Karpas-422 (cell line): Measurements from ENCODE around the gene FAM9C. TPM values are rescaled to one million over a fixed set of nuclear protein-coding genes. Genes with fewer than 3 reads are reported as not detected.

Source experiments
- DNase-seq: peaks from one replicate; pipeline ENCODE4 v3.0.0-alpha.2; 2015
- H2AFZ ChIP-seq: fragments of 200-600 bp; sonication (generic); 2 replicates; pipeline ENCODE4 v1.6.1; 2014; ENCODE audit warnings: antibody characterized with exemption, low read length, mixed read lengths
- H3K27ac ChIP-seq: fragments of 200-600 bp; sonication (generic); 2 replicates; pipeline ENCODE4 v1.5.1; 2014; ENCODE audit warnings: mild to moderate bottlenecking, low read length, moderate library complexity
- H3K27me3 ChIP-seq: fragments of 200-600 bp; sonication (generic); 2 replicates; pipeline ENCODE4 v1.6.1; 2014; ENCODE audit warnings: low read length, mixed read lengths
- H3K36me3 ChIP-seq: fragments of 200-600 bp; sonication (generic); 2 replicates; pipeline ENCODE4 v1.6.1; 2014; ENCODE audit warnings: low read length, mixed read lengths; ENCODE audit not compliant: insufficient read depth
- H3K4me1 ChIP-seq: fragments of 200-600 bp; sonication (generic); 2 replicates; pipeline ENCODE4 v1.6.1; 2014; ENCODE audit warnings: mild to moderate bottlenecking, low read length, mixed read lengths
- H3K4me2 ChIP-seq: fragments of 200-600 bp; sonication (generic); 2 replicates; pipeline ENCODE4 v1.6.1; 2014; ENCODE audit warnings: low read length, low read depth, mild to moderate bottlenecking; ENCODE audit not compliant: poor library complexity, severe bottlenecking
- H3K4me3 ChIP-seq: fragments of 200-600 bp; sonication (generic); 2 replicates; pipeline ENCODE4 v1.5.1; 2014; ENCODE audit warnings: mild to moderate bottlenecking, antibody characterized with exemption, low read length, mixed read lengths
- H3K79me2 ChIP-seq: fragments of 200-600 bp; sonication (generic); 2 replicates; pipeline ENCODE4 v1.6.1; 2014; ENCODE audit warnings: mild to moderate bottlenecking, low read length, mixed read lengths
- H3K9ac ChIP-seq: fragments of 200-600 bp; sonication (generic); 2 replicates; pipeline ENCODE4 v1.6.0; 2014; ENCODE audit warnings: low read length
- H3K9me2 ChIP-seq: fragments of 200-600 bp; sonication (generic), shearing (Covaris generic); replicated peaks from 2 replicates; pipeline ENCODE4 v1.6.0; 2014; ENCODE audit warnings: mild to moderate bottlenecking, low read length, moderate library complexity; ENCODE audit not compliant: insufficient read depth
- H3K9me3 ChIP-seq: fragments of 300-700, 200-600 bp; sonication (generic); 2 replicates; pipeline ENCODE4 v1.6.1; 2014; ENCODE audit warnings: low read length, mixed read lengths
- H4K20me1 ChIP-seq: fragments of 200-600 bp; sonication (generic); 2 replicates; pipeline ENCODE4 v1.6.1; 2014; ENCODE audit warnings: mild to moderate bottlenecking, antibody characterized with exemption, low read length, low read depth; ENCODE audit not compliant: insufficient read depth
- total RNA-seq: library from RNA; depleted of rRNA; stranded (reverse); fragments of >200 nt; shearing (Covaris generic); gene quantifications from 2 replicates; pipeline ENCODE4 v1.2.3, GENCODE V29; 2014; ENCODE audit warnings: low replicate concordance

FAM9C gene
- total RNA-seq, 1 experiment from 2014 or later, result not detected

GRCh38 chrX:13000301-13000811 is 44.1 kb downstream of the FAM9C start:
- H4K20me1 ChIP-seq, result no peaks in the 10 kb centered on the region
- no peak overlapping the region for H2AFZ ChIP-seq
- peak overlapping the region; percentile 77 for H3K4me2 ChIP-seq
- H3K9ac ChIP-seq, result peak overlapping the region; percentile 54
- H3K36me3 ChIP-seq, result no peaks in the 10 kb centered on the region
- H3K9me3 ChIP-seq, result no peaks in the 10 kb centered on the region
- H3K27me3 ChIP-seq, result no peaks in the 10 kb centered on the region
- no peaks in the 10 kb centered on the region for H3K79me2 ChIP-seq
- peak overlapping the region; percentile 96 for H3K27ac ChIP-seq
- H3K9me2 ChIP-seq, result no peaks in the 10 kb centered on the region
- H3K4me1 ChIP-seq, result peaks cover 63% of the 10 kb centered on the region
- H3K4me3 ChIP-seq, result peak overlapping the region; percentile 48
- DNase-seq, result peak; percentile 94

- Histone ChIP-seq H3K36me3 (no peaks in the 10 kb centered on the region), H3K4me3 (peak overlapping the region; percentile 48), H4K20me1 (no peaks in the 10 kb centered on the region), H3K9me2 (no peaks in the 10 kb centered on the region), H3K27me3 (no peaks in the 10 kb centered on the region), H3K9me3 (no peaks in the 10 kb centered on the region), H3K9ac (peak overlapping the region; percentile 51), H3K27ac (peak overlapping the region; percentile 96), H2AFZ (peak overlapping the region; percentile 46), H3K79me2 (no peaks in the 10 kb centered on the region), H3K4me1 (peaks cover 59% of the 10 kb centered on the region), H3K4me2 (peak overlapping the region; percentile 77)
- DNase-seq, result peak; percentile 68
Measured at GRCh38 chrX:12999422-12999821, 45.0 kb downstream of the FAM9C start.

DNA sequence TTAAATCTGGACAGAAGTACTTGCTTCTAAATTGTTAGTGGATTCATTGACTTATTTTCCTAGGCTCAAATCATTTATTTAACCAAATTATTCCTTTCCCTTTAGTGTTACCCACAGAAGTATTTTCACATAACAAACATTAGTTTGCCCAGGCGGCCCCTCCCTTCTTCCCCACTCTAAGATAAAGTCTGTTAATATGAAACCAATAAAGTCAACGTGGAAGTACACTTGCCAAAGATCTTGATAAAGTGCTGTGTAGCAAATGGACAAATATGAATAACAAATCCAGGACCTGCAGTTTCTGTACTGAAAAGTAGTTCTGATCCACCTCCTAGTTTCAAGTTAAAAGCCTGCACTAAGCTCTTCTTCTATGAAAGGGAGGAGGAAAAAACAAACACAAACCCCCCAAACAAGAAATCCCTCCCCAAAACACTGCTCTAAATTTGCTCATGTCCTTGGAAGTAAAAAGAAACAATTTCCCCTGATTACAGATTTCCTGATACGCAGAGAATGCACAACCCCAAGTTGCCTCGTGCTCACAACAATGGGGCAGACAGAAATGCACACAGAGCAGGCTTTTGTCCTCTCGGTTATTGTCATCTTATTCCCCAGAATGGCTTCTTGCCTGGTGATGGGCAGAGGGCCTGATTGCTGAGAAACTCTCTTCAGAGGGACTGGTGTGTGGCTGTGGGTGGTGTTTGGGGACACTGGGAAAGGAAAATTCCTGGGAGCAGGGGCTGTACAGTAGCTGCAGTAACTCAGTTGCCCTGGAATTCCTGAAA is 46.3 kb downstream of the FAM9C start:
- no peaks in the 10 kb centered on the region for H3K79me2 ChIP-seq
- no peak for DNase-seq
- no peak overlapping the region for H2AFZ ChIP-seq
- no peak overlapping the region; the same call in 1 of the 2 replicates for H3K9ac ChIP-seq
- peak overlapping the region; percentile 10 for H3K4me2 ChIP-seq
- H4K20me1 ChIP-seq, result no peaks in the 10 kb centered on the region
- H3K36me3 ChIP-seq, result no peaks in the 10 kb centered on the region
- no peak overlapping the region for H3K4me3 ChIP-seq
- peaks cover 58% of the 10 kb centered on the region for H3K4me1 ChIP-seq
- H3K27me3 ChIP-seq, result no peaks in the 10 kb centered on the region
- H3K9me2 ChIP-seq, result no peaks in the 10 kb centered on the region
- H3K9me3 ChIP-seq, result no peaks in the 10 kb centered on the region
- H3K27ac ChIP-seq, result no peak overlapping the region

DNA sequence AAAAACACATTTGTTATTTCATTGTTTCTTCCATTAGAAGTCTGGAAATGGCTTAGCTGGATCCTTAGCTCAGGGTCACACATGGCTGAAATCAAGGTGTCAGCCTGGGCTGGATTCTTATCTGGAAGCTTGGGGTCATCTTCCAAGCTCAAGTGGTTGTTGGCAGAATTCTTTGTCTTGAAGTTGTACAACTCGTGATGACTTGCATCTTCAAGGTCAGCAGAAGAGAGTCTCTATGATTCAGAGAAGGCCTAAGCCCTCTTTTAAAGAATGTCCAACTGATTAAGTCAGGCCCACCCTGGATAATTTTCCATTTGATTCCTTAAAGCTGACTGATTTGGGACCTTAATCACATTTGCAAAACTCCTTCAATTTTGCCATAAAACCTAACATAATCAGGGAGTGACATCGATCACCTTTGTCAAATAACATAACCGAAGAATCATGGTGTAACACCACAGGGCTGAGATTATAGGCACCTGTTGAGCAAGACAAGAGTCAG is 47.4 kb downstream of the FAM9C start:
- Histone ChIP-seq H3K4me3 (no peak overlapping the region), H3K4me2 (no peak overlapping the region), H3K36me3 (no peaks in the 10 kb centered on the region), H3K79me2 (no peaks in the 10 kb centered on the region), H3K27me3 (no peaks in the 10 kb centered on the region), H3K9me2 (no peaks in the 10 kb centered on the region), H3K27ac (no peak overlapping the region), H3K9me3 (no peaks in the 10 kb centered on the region), H3K4me1 (peaks cover 48% of the 10 kb centered on the region), H3K9ac (no peak overlapping the region), H2AFZ (no peak overlapping the region), H4K20me1 (no peaks in the 10 kb centered on the region)
- no peak for DNase-seq

DNA sequence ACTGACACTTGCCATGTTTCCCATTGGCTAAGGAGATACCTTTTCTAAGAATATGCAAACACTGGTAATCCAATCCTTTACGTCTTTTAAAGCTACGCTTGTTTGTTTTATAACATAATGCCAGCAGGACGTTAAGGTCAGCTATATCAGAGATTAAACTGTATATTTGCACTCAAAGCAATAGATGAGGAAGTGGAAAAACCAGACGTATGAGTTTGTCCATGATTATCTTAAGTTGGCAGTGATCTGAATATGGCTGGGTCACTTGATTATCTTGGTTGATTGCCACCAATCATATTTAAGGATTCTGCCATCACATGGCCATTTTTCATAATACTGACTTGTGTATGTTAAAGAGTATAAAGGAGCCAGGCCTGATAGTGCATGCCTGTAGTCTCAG is 50.1 kb downstream of the FAM9C start:
- Histone ChIP-seq H3K9me2 (no peaks in the 10 kb centered on the region), H3K9me3 (no peaks in the 10 kb centered on the region), H4K20me1 (no peaks in the 10 kb centered on the region), H3K4me1 (peaks cover 36% of the 10 kb centered on the region), H3K9ac (no peak overlapping the region), H3K4me2 (no peak overlapping the region), H3K27ac (no peak overlapping the region), H3K79me2 (no peaks in the 10 kb centered on the region), H3K36me3 (no peaks in the 10 kb centered on the region), H3K27me3 (no peaks in the 10 kb centered on the region), H3K4me3 (no peak overlapping the region), H2AFZ (no peak overlapping the region)
- no peak for DNase-seq

GRCh38 chrX:12993826-12994225 is 50.6 kb downstream of the FAM9C start:
- Histone ChIP-seq H3K9me2 (no peaks in the 10 kb centered on the region), H3K27ac (no peak overlapping the region), H3K36me3 (no peaks in the 10 kb centered on the region), H4K20me1 (no peaks in the 10 kb centered on the region), H3K79me2 (no peaks in the 10 kb centered on the region), H3K9me3 (no peaks in the 10 kb centered on the region), H3K4me3 (no peak overlapping the region), H3K4me1 (peaks cover 31% of the 10 kb centered on the region), H3K9ac (no peak overlapping the region), H3K4me2 (no peak overlapping the region), H3K27me3 (no peaks in the 10 kb centered on the region), H2AFZ (no peak overlapping the region)
- no peak for DNase-seq

GRCh38 chrX:12992544-12993118 is 51.8 kb downstream of the FAM9C start:
- Histone ChIP-seq H3K4me3 (no peak overlapping the region), H3K79me2 (no peaks in the 10 kb centered on the region), H3K9ac (no peak overlapping the region), H3K4me2 (no peak overlapping the region), H3K36me3 (no peaks in the 10 kb centered on the region), H3K4me1 (peaks cover 19% of the 10 kb centered on the region), H3K9me2 (no peaks in the 10 kb centered on the region), H3K27ac (no peak overlapping the region), H3K9me3 (no peaks in the 10 kb centered on the region), H3K27me3 (no peaks in the 10 kb centered on the region), H4K20me1 (no peaks in the 10 kb centered on the region), H2AFZ (no peak overlapping the region)
- no peak for DNase-seq

DNA sequence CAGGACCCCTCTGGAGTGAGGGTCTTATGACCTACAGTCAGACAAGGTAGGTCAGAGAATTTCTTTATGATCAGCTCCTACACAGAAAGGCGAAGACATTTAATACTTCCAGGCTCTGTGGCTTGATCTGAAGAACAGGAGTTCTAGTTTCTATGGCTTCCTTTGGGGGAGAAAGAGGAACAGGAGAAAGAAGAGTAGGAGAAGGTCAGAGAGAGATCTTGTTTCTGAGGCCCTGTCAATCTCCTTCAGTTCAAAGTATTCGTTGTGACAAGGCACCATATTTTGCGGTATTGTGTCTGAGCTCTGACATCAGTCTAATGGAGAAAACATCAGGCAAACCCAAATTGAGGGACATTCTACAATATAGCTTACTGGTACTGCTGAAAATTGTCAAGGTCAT is 52.8 kb downstream of the FAM9C start:
- Histone ChIP-seq H2AFZ (no peak overlapping the region), H3K4me3 (no peak overlapping the region), H3K27ac (no peak overlapping the region)

More for the DNA sequence above, 52.8 kb downstream of the FAM9C start:
- Histone ChIP-seq H3K4me2 (no peak overlapping the region), H3K9me3 (no peaks in the 10 kb centered on the region), H4K20me1 (no peaks in the 10 kb centered on the region), H3K36me3 (no peaks in the 10 kb centered on the region), H3K9me2 (no peaks in the 10 kb centered on the region), H3K27me3 (no peaks in the 10 kb centered on the region), H3K4me1 (peaks cover 15% of the 10 kb centered on the region), H3K9ac (no peak overlapping the region), H3K79me2 (no peaks in the 10 kb centered on the region)
- DNase-seq, result no peak
